NT2/D1 (cell line): ENCODE results near the gene ETFB.

Experiments used
- DNase-seq: peaks from one replicate; pipeline ENCODE4 v3.0.0-alpha.2; 2011; ENCODE audit warnings: low read depth, low spot score
- H3K27me3 ChIP-seq: 2 replicates; pipeline ENCODE4 v1.6.0; 2011; ENCODE audit warnings: mild to moderate bottlenecking; ENCODE audit not compliant: insufficient read length, insufficient read depth
- H3K36me3 ChIP-seq: 2 replicates; pipeline ENCODE4 v1.6.1; 2011; ENCODE audit warnings: mild to moderate bottlenecking, low read length, mixed read lengths; ENCODE audit not compliant: insufficient read depth, insufficient read length
- H3K4me1 ChIP-seq: 2 replicates; pipeline ENCODE4 v1.5.1; 2011; ENCODE audit not compliant: insufficient read depth, insufficient read length
- H3K4me3 ChIP-seq: 2 replicates; pipeline ENCODE4 v1.5.1; 2011; ENCODE audit warnings: low read depth; ENCODE audit not compliant: insufficient read length
- H3K9ac ChIP-seq: 2 replicates; pipeline ENCODE4 v1.6.0; 2011; ENCODE audit warnings: low read depth; ENCODE audit not compliant: insufficient read length
- H3K9me3 ChIP-seq: 2 replicates; pipeline ENCODE4 v1.5.1; 2011; ENCODE audit warnings: mild to moderate bottlenecking, low read length; ENCODE audit not compliant: insufficient read depth
- SUZ12 ChIP-seq: IDR thresholded peaks from 2 replicates; pipeline ENCODE4 v1.6.1; 2011; ENCODE audit not compliant: insufficient read length, insufficient read depth; ENCODE audit errors: extremely low read depth
- YY1 ChIP-seq: IDR thresholded peaks from 2 replicates; pipeline ENCODE4 v1.6.1; 2011; ENCODE audit not compliant: insufficient read length, insufficient read depth
- ZNF274 ChIP-seq: IDR thresholded peaks from 2 replicates; pipeline ENCODE4 v1.6.1; 2011; ENCODE audit warnings: mild to moderate bottlenecking, low read depth, low read length

Gene ETFB

GRCh38 chr19:51324167-51324481, 42.1 kb downstream of the ETFB start:
- H3K36me3 ChIP-seq, result peaks cover 3% of the 10 kb centered on the region
- H3K4me3 ChIP-seq, result no peak overlapping the region
- DNase-seq, result no peak
- peaks cover 8% of the 10 kb centered on the region for H3K4me1 ChIP-seq
- no peak overlapping the region for H3K9ac ChIP-seq
- H3K9me3 ChIP-seq, result no peaks in the 10 kb centered on the region
- H3K27me3 ChIP-seq, result no peaks in the 10 kb centered on the region
- TF ChIP-seq SUZ12 (no peak), ZNF274 (no peak), YY1 (no peak)

GRCh38 chr19:51323481-51324166, 42.6 kb downstream of the ETFB start:
- Histone ChIP-seq H3K27me3 (no peaks in the 10 kb centered on the region), H3K4me3 (no peak overlapping the region), H3K36me3 (peaks cover 3% of the 10 kb centered on the region), H3K4me1 (peaks cover 8% of the 10 kb centered on the region), H3K9ac (no peak overlapping the region), H3K9me3 (no peaks in the 10 kb centered on the region)
- no peak for TF ChIP-seq YY1
- TF ChIP-seq ZNF274, result no peak
- TF ChIP-seq SUZ12, result no peak
- DNase-seq, result no peak

GRCh38 chr19:51321799-51322198, 44.4 kb downstream of the ETFB start:
- Histone ChIP-seq H3K4me1 (peaks cover 5% of the 10 kb centered on the region), H3K9me3 (no peaks in the 10 kb centered on the region), H3K36me3 (peaks cover 3% of the 10 kb centered on the region), H3K9ac (no peak overlapping the region), H3K27me3 (no peaks in the 10 kb centered on the region), H3K4me3 (no peak overlapping the region)
- TF ChIP-seq ZNF274, result no peak
- TF ChIP-seq SUZ12, result no peak
- no peak for TF ChIP-seq YY1
- DNase-seq, result no peak

- H3K4me3 ChIP-seq, result no peak overlapping the region
- peaks cover 5% of the 10 kb centered on the region for H3K4me1 ChIP-seq
- no peak overlapping the region for H3K9ac ChIP-seq
- no peaks in the 10 kb centered on the region for H3K9me3 ChIP-seq
- TF ChIP-seq YY1 (no peak), SUZ12 (no peak), ZNF274 (no peak)
- H3K27me3 ChIP-seq, result no peaks in the 10 kb centered on the region
- no peak for DNase-seq
- H3K36me3 ChIP-seq, result peaks cover 3% of the 10 kb centered on the region
These were observed 45.9 kb downstream of the ETFB start for GRCh38 chr19:51320280-51320657.

- Histone ChIP-seq H3K36me3 (peaks cover 3% of the 10 kb centered on the region), H3K4me3 (no peak overlapping the region), H3K4me1 (peaks cover 5% of the 10 kb centered on the region), H3K9ac (no peak overlapping the region), H3K9me3 (no peaks in the 10 kb centered on the region), H3K27me3 (no peaks in the 10 kb centered on the region)
- DNase-seq, result no peak
- TF ChIP-seq YY1, result no peak
- TF ChIP-seq SUZ12, result no peak
- TF ChIP-seq ZNF274, result no peak
These were observed 46.4 kb downstream of the ETFB start for GRCh38 chr19:51319649-51320279.

GRCh38 chr19:51318687-51319648, 47.2 kb downstream of the ETFB start:
- no peak for DNase-seq
- no peak overlapping the region for H3K9ac ChIP-seq
- peaks cover 5% of the 10 kb centered on the region for H3K4me1 ChIP-seq
- no peak overlapping the region for H3K4me3 ChIP-seq
- no peaks in the 10 kb centered on the region for H3K27me3 ChIP-seq
- no peaks in the 10 kb centered on the region for H3K36me3 ChIP-seq
- H3K9me3 ChIP-seq, result no peaks in the 10 kb centered on the region
- TF ChIP-seq ZNF274 (no peak), SUZ12 (no peak), YY1 (no peak)

- Histone ChIP-seq H3K27me3 (no peaks in the 10 kb centered on the region), H3K4me1 (peaks cover 5% of the 10 kb centered on the region), H3K9me3 (no peaks in the 10 kb centered on the region), H3K4me3 (no peak overlapping the region), H3K9ac (no peak overlapping the region), H3K36me3 (no peaks in the 10 kb centered on the region)
- DNase-seq, result no peak
- TF ChIP-seq ZNF274, result no peak
- no peak for TF ChIP-seq YY1
- no peak for TF ChIP-seq SUZ12
These were observed 48.2 kb downstream of the ETFB start for GRCh38 chr19:51317968-51318367.
